ENCODE results near the gene REXO1. TPM values are rescaled to one million over a fixed set of nuclear protein-coding genes. Genes with fewer than 3 reads are reported as not detected.

REXO1 gene
- total and polyA plus RNA-seq, 2 of the 13 experiments (the other 11 are each of a cell fraction or from before 2014, with no cell fraction given) = 5.0 to 11.2 TPM

- H3K79me2 ChIP-seq (ENCODE audit: insufficient read depth, low read length) = peaks cover 32% of the 10 kb centered on the region
- H3K4me3 ChIP-seq (replicated peaks in 1 of 3; ENCODE audit: insufficient read depth in 1 of 3, low read depth in 2 of 3, low read length in 3 of 3) = peak overlapping the region in 2 of 3 experiments; percentile 19 to 53; a peak in 3 of 6 replicates
- H3K27me3 ChIP-seq (ENCODE audit: control insufficient read depth in 1 of 2, insufficient read depth in 2 of 2, low read length in 2 of 2) = no peaks in the 10 kb centered on the region
- H3K4me1 ChIP-seq (ENCODE audit: insufficient read depth, low read length) = peaks cover 83% of the 10 kb centered on the region
- ChIA-PET CTCF (ENCODE audit: low intra/inter-chr PET ratio, low total read pairs) (no interaction called here), POLR2A (interaction anchor here (0.7 to 1.5 kb wide), 3 partner anchors 13 to 31 kb away, joined by 3 to 6 read pairs (median 4); no protein-coding TSS in a partner anchor)
- H2AFZ ChIP-seq (ENCODE audit: low read length) = no peak overlapping the region
- H3K9ac ChIP-seq (ENCODE audit: insufficient read depth, low read depth, low read length) = peak overlapping the region; percentile 45
- 0% methylated on average over 1 of the region's 15 CpGs for whole genome bisulfite sequencing (ENCODE audit: low lambda C conversion rate)
- H3K36me3 ChIP-seq (replicated peaks in 1 of 2; ENCODE audit: control insufficient read depth in 1 of 2, insufficient read depth in 2 of 2, low read length in 2 of 2) = peaks cover 0 to 2% of the 10 kb centered on the region in 2 experiments; a peak in 2 of 5 replicates
- intact Hi-C loops (cut with micrococcal nuclease; ENCODE audit: unreplicated experiment) = no loop called here
- peak; percentile 90 for DNase-seq (ENCODE audit: low spot score)
- BruUV-seq (replicated peaks) = no TSS peak
- H3K27ac ChIP-seq (ENCODE audit: extremely low read length, insufficient read depth, low read length) = peak overlapping the region; percentile 83
- peak overlapping the region; percentile 78 for H3K4me2 ChIP-seq (ENCODE audit: low read depth, low read length)
- peaks cover 6% of the 10 kb centered on the region; the same call in 1 of the 2 replicates for H4K20me1 ChIP-seq (ENCODE audit: insufficient read depth, low read length)
- H3K9me3 ChIP-seq (ENCODE audit: low read length) = no peaks in the 10 kb centered on the region
- peak; percentile 93 for FAIRE-seq
- in situ Hi-C loops (cut with HindIII; ENCODE audit: extremely low pct_ligation_motif_present, low pct_unique_long_range_greater_than_20kb) = no loop called here
- peak; percentile 75 for ATAC-seq
- no peak for TF ChIP-seq ZNF549 (CRISPR knock-in tag; IDR thresholded peaks at IDR 0.05)
- peak; percentile 15 for TF ChIP-seq TBL1XR1 (IDR thresholded peaks at IDR 0.05; ENCODE audit: borderline replicate concordance, low read length, partially characterized antibody)
- peak; percentile 34 for TF ChIP-seq MED8 (CRISPR knock-in tag; IDR thresholded peaks at IDR 0.05; ENCODE audit: insufficient replicate concordance)
- peak; percentile 39; the same call in 1 of the 2 replicates for TF ChIP-seq ZNF335 (CRISPR knock-in tag; IDR thresholded peaks at IDR 0.05)
- TF ChIP-seq PAXIP1 (CRISPR knock-in tag; conservative IDR thresholded peaks at IDR 0.05) = peak; percentile 93
- TF ChIP-seq ZNF768 (CRISPR knock-in tag; IDR thresholded peaks at IDR 0.05) = no peak; the same call in 1 of the 2 replicates
- TF ChIP-seq MIER3 (CRISPR knock-in tag; IDR thresholded peaks at IDR 0.05; ENCODE audit: borderline replicate concordance) = no peak; the same call in 1 of the 2 replicates
- TF ChIP-seq ZNF296 (CRISPR knock-in tag; conservative IDR thresholded peaks at IDR 0.05) = peak; percentile 68; the same call in 1 of the 2 replicates
- TF ChIP-seq ERF (CRISPR knock-in tag; IDR thresholded peaks at IDR 0.05) = peak; percentile 59; the same call in 1 of the 2 replicates
- TF ChIP-seq CTCF (CRISPR knock-in tag; IDR thresholded peaks at IDR 0.05) = peak; percentile 83
- no peak for TF ChIP-seq KLF13 (CRISPR knock-in tag; IDR thresholded peaks at IDR 0.05)
- TF ChIP-seq ZMYM2 (CRISPR knock-in tag; IDR thresholded peaks at IDR 0.05) = peak; percentile 52; the same call in 1 of the 2 replicates
- TF ChIP-seq RXRB (CRISPR knock-in tag; IDR thresholded peaks at IDR 0.05; ENCODE audit: borderline replicate concordance) = peak; percentile 82
- TF ChIP-seq PHF21A (CRISPR knock-in tag; IDR thresholded peaks at IDR 0.05) = peak; percentile 86
- TF ChIP-seq RORA (CRISPR knock-in tag; IDR thresholded peaks at IDR 0.05) = no peak
- no peak for TF ChIP-seq TP53 (CRISPR knock-in tag; conservative IDR thresholded peaks at IDR 0.05)
- TF ChIP-seq HIVEP1 (CRISPR knock-in tag; IDR thresholded peaks at IDR 0.05) = peak; percentile 87
- TF ChIP-seq ZBTB7B (CRISPR knock-in tag; IDR thresholded peaks at IDR 0.05) = peak; percentile 96
- TF ChIP-seq SRY (CRISPR knock-in tag; IDR thresholded peaks at IDR 0.05) = no peak
- TF ChIP-seq FOXA3 (CRISPR knock-in tag; IDR thresholded peaks at IDR 0.05) = peak; percentile 84
- peak; percentile 52 for TF ChIP-seq XRCC5 (optimal IDR thresholded peaks at IDR 0.05; ENCODE audit: low read length)
Measured at GRCh38 chr19:1871140-1871597, 22.9 kb upstream of the REXO1 start.

Measured in HepG2 (cell line).